ENCODE measurements around the gene GSTM4. TPM values are rescaled to one million over a fixed set of nuclear protein-coding genes. Genes with fewer than 3 reads are reported as not detected.
"Not testable (repeated sequence)": the region's sequence is repeated elsewhere in the genome, so short reads cannot be mapped to it uniquely, and the experiment has no call there.

GSTM4 gene
- total RNA-seq, 2 donors from 2014 or later: 24.6 to 52.6 TPM

DNA sequence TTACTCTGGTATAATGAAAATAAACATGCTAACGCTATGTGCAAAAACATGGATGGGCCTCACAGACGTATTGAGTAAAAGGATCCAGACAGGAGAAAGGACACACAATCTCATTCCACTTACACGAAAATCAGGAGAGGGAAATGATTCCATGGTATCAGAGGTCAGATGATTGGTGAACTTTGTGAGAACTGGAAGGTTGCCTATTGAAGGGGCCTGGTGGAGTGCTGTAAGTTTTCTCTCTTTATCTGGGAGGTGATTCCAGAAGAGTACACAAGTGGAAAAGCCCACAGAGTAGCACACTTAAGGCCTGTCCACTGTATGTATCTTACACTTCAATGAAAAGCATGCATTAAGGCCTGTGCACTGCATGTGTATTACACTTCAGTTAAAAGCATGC, 21.6 kb downstream of the GSTM4 start:
- H3K27ac ChIP-seq: no peak overlapping the region

GRCh38 chr1:109678637-109679036, 22.7 kb downstream of the GSTM4 start:
- H3K4me1 ChIP-seq, H3K27ac ChIP-seq: not testable (repeated sequence)

More for the DNA sequence above, 21.6 kb downstream of the GSTM4 start:
- H3K4me1 ChIP-seq: no peaks in the 10 kb centered on the region
- H3K36me3 ChIP-seq: no peaks in the 10 kb centered on the region
- H3K9me3 ChIP-seq: no peaks in the 10 kb centered on the region
- DNase-seq (ENCODE audit: low spot score): no peak
- no peaks in the 10 kb centered on the region for H3K27me3 ChIP-seq
- no peak for TF ChIP-seq CTCF (IDR thresholded peaks at IDR 0.05)
- no peak overlapping the region for H3K4me3 ChIP-seq

GRCh38 chr1:109684777-109685176, 28.9 kb downstream of the GSTM4 start:
- not testable (repeated sequence) for H3K4me1 ChIP-seq; H3K27ac ChIP-seq; H3K36me3 ChIP-seq; H3K9me3 ChIP-seq; H3K27me3 ChIP-seq; DNase-seq (ENCODE audit: low spot score); H3K4me3 ChIP-seq

More at GRCh38 chr1:109678637-109679036, 22.7 kb downstream of the GSTM4 start:
- H3K27me3 ChIP-seq; H3K9me3 ChIP-seq; DNase-seq (ENCODE audit: low spot score); H3K4me3 ChIP-seq; H3K36me3 ChIP-seq: not testable (repeated sequence)

GRCh38 chr1:109685399-109685798, 29.5 kb downstream of the GSTM4 start:
- DNase-seq (ENCODE audit: low spot score); H3K9me3 ChIP-seq; H3K27me3 ChIP-seq; H3K4me3 ChIP-seq; H3K4me1 ChIP-seq; H3K36me3 ChIP-seq; H3K27ac ChIP-seq: not testable (repeated sequence)

- not testable (repeated sequence) for H3K4me3 ChIP-seq; DNase-seq (ENCODE audit: low spot score); H3K27ac ChIP-seq; H3K9me3 ChIP-seq; H3K27me3 ChIP-seq; H3K4me1 ChIP-seq; H3K36me3 ChIP-seq
Observed at GRCh38 chr1:109685890-109686289, 30.0 kb downstream of the GSTM4 start.

DNA sequence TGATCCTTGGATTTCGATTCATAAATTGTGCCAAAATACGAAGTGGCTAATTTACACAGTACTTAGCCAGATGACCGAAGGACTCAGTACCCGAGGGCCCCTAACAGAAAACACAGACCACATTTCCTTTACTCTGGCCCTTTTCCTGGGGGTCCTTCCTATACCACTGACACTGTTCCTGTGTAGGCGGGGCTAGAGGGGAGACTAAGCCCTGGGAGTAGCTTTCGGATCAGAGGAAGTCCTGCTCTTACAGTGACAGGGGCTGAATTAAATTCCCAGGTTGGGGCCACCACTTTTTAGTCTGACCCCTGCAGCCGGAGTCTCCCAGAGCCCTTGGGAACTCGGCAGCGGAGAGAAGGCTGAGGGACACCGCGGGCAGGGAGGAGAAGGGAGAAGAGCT, 31.2 kb downstream of the GSTM4 start:
- not testable (repeated sequence) for H3K9me3 ChIP-seq; DNase-seq (ENCODE audit: low spot score); H3K27me3 ChIP-seq; H3K4me1 ChIP-seq; H3K36me3 ChIP-seq
- peak overlapping the region in 1 of 2 donors; percentile 45 for H3K4me3 ChIP-seq
- H3K27ac ChIP-seq: peak overlapping the region in 1 of 2 donors; percentile 82

- DNase-seq (ENCODE audit: low spot score): peak; percentile 69
- no peaks in the 10 kb centered on the region for H3K36me3 ChIP-seq
- no peaks in the 10 kb centered on the region for H3K4me1 ChIP-seq
- peak in 1 of 2 donors; percentile 12 for TF ChIP-seq CTCF (IDR thresholded peaks at IDR 0.05)
- peak within 1 kb of the TSS in 1 of 2 donors; percentile 82 for H3K27ac ChIP-seq
- peak within 1 kb of the TSS in 1 of 2 donors; percentile 45 for H3K4me3 ChIP-seq
- no peaks in the 10 kb centered on the region for H3K27me3 ChIP-seq
- no peaks in the 10 kb centered on the region for H3K9me3 ChIP-seq
Observed at GRCh38 chr1:109687641-109688499, 32.0 kb downstream of the GSTM4 start, which contains the start of gene GSTM1. GSTM1 (plus strand) TSS chr1:109687817; CDS start chr1:109687874, 57 bp downstream.

GRCh38 chr1:109689844-109690405, 34.0 kb downstream of the GSTM4 start:
- no peak overlapping the region for H3K4me3 ChIP-seq
- TF ChIP-seq CTCF (IDR thresholded peaks at IDR 0.05): no peak
- no peak for DNase-seq (ENCODE audit: low spot score)
- no peaks in the 10 kb centered on the region for H3K4me1 ChIP-seq
- H3K9me3 ChIP-seq: no peaks in the 10 kb centered on the region
- H3K27ac ChIP-seq: no peak overlapping the region
- H3K36me3 ChIP-seq: no peaks in the 10 kb centered on the region
- H3K27me3 ChIP-seq: no peaks in the 10 kb centered on the region

Measured in right atrium auricular region (tissue), 2 donors.